Kidney (tissue), 14 donors: ENCODE measurements around the gene REEP2. TPM values are rescaled to one million over a fixed set of nuclear protein-coding genes. Genes with fewer than 3 reads are reported as not detected.

Experiments used
- DNase-seq, 5 donors: peaks; one replicate each; pipeline ENCODE4 v3.0.0-alpha.2; 2013 to 2020
- FAIRE-seq: peaks from 2 replicates; lab custom pipeline; 2012; peaks lifted over from hg19 to GRCh38; lab: Jason Lieb, UNC
- H3K27ac ChIP-seq, 2 donors: one replicate each; pipeline ENCODE4 v1.7.0; 2013; ENCODE audit warnings: low read depth in 2 of 2, low read length in 2 of 2, inconsistent platforms in 1 of 2
- H3K27me3 ChIP-seq: one replicate; pipeline ENCODE4 v1.7.1; 2013; ENCODE audit warnings: low read length, inconsistent platforms; ENCODE audit not compliant: control insufficient read depth, insufficient read depth
- H3K36me3 ChIP-seq, 3 donors: one replicate each; pipeline versions ENCODE4 v1.7.0 to v1.7.1; 2013; ENCODE audit warnings: low read length in 3 of 3, control low read depth in 1 of 3, inconsistent platforms in 1 of 3; ENCODE audit not compliant: insufficient read depth in 3 of 3, control insufficient read depth in 2 of 3
- H3K4me1 ChIP-seq, 3 donors: one replicate each; pipeline versions ENCODE4 v1.7.0 to v1.7.1; 2013; ENCODE audit warnings: low read length in 3 of 3, inconsistent platforms in 1 of 3, low read depth in 1 of 3; ENCODE audit not compliant: control insufficient read depth in 2 of 3, insufficient read depth in 2 of 3
- H3K4me3 ChIP-seq, 3 donors: one replicate each; pipeline versions ENCODE4 v1.7.0 to v1.8.1; 2013; ENCODE audit warnings: low read length in 3 of 3, control low read depth in 1 of 3, inconsistent platforms in 1 of 3
- H3K9ac ChIP-seq, 3 donors: one replicate each; pipeline versions ENCODE4 v1.7.0 to v1.7.1; 2013; ENCODE audit warnings: low read length in 3 of 3, control low read depth in 1 of 3, inconsistent platforms in 1 of 3
- H3K9me3 ChIP-seq, 3 donors: one replicate each; pipeline versions ENCODE4 v1.7.0 to v1.7.1; 2013; ENCODE audit warnings: low read length in 3 of 3, control low read depth in 1 of 3, inconsistent platforms in 1 of 3; ENCODE audit not compliant: control insufficient read depth in 2 of 3, insufficient read depth in 1 of 3
- intact Hi-C: fragments of 100-400 bp; cut with DNase I; formaldehyde crosslinking; loops from one replicate; pipeline ENCODE4 v1.11.1; 2022
- polyA plus RNA-seq: library from polyadenylated mRNA; stranded (reverse); fragments of 350-450 nt; fragmentation: Illumina TruSeq; extraction: RNeasy Lipid Tissue Mini Kit (QIAGEN cat#74804); gene quantifications from one replicate; pipeline ENCODE4 v1.2.3, GENCODE V29; 2014; ENCODE audit warnings: low read depth, low replicate concordance; ENCODE audit not compliant: insufficient read depth
- total RNA-seq: library from RNA; stranded (reverse); fragmentation: NEBNext Ultra II Directional; extraction: Animal tissue kit (Norgen Biotek cat#: 25700); gene quantifications from one replicate; pipeline ENCODE4 v1.2.1, GENCODE V29; 2021
- TF ChIP-seq, protein P1 (sequence below): IDR thresholded peaks from 3 replicates; pipeline ENCODE4 v1.5.1; 2012; ENCODE audit warnings: mild to moderate bottlenecking, moderate library complexity, borderline replicate concordance; ENCODE audit not compliant: insufficient read depth; ENCODE audit errors: extremely low read depth
- donor health status: control.
- donor health status: control.
- donor health status: control.
- donor health status: control.
- donor health status: control.
- donor health status: DM: yes; HTN: yes; CAD: no.
- donor health status: Normal renal cell carcinoma (clear cell type).

The REEP2 gene
- total and polyA plus RNA-seq, 2 donors from 2014 or later = 1.9 to 8.8 TPM

DNA sequence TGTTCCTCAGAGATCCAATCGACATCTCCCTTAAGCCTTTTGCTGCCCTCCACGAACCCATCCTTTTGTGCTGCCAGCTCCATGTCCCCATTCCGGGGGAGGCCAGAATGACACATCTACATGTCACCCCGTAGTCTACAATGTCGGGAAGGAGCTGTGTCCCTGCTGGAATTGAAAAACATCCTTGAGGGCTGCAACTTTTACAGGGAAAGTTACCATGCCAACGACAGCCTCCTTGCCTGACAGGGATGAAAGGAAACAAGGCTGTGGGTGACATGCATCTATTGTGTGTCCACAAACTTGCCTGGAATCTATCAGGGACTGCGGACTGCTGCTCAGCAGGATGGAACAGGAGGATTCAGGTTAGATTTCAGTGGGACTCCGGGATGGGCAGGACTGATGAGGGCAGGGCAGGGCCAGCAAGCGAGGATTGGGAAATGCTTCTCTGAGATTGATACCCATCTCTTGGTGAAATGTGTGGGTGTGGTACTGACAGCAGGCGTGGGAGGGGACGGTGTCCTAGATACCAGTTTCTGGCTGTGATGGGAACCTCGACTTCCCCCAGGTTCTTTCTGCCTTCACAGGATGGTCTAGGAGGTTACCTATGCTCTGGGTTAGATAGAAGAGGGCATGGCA is 51.9 kb downstream of the REEP2 start:
- no peak for FAIRE-seq

DNA sequence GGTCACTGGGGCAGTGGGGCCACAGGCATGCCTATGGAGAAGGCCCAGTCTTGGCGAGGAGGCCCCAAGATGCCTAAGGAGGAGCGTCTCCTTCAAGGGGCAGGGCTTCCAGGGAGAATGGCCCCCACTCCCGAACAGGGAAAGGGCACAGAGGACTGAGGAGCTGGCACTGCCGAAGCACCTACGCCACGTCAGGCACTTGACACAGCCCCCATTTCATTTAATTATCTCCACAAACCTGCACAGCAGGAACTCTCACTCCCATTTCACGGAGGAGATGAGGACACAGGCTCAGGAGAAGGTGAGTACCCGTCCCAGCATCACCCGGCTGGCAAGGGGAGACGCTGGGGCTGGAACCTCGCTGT is 52.4 kb downstream of the REEP2 start:
- FAIRE-seq (no peak), DNase-seq (peak in 1 of 5 donors; percentile 60)
- no peak overlapping the region for H3K27ac ChIP-seq
- peaks cover 0 to 17% (median 4%) of the 10 kb centered on the region in 3 donors for H3K4me1 ChIP-seq
- TF ChIP-seq, protein P1, sequence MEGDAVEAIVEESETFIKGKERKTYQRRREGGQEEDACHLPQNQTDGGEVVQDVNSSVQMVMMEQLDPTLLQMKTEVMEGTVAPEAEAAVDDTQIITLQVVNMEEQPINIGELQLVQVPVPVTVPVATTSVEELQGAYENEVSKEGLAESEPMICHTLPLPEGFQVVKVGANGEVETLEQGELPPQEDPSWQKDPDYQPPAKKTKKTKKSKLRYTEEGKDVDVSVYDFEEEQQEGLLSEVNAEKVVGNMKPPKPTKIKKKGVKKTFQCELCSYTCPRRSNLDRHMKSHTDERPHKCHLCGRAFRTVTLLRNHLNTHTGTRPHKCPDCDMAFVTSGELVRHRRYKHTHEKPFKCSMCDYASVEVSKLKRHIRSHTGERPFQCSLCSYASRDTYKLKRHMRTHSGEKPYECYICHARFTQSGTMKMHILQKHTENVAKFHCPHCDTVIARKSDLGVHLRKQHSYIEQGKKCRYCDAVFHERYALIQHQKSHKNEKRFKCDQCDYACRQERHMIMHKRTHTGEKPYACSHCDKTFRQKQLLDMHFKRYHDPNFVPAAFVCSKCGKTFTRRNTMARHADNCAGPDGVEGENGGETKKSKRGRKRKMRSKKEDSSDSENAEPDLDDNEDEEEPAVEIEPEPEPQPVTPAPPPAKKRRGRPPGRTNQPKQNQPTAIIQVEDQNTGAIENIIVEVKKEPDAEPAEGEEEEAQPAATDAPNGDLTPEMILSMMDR = no peak
- H3K9ac ChIP-seq = peak overlapping the region in 1 of 3 donors; percentile 2
- H3K9me3 ChIP-seq = no peaks in the 10 kb centered on the region
- H3K36me3 ChIP-seq = no peaks in the 10 kb centered on the region
- intact Hi-C loops = no loop called here
- peaks cover 5% of the 10 kb centered on the region for H3K27me3 ChIP-seq
- peak overlapping the region in 2 of 3 donors; percentile 5 to 52 for H3K4me3 ChIP-seq

More for the DNA sequence above, 51.9 kb downstream of the REEP2 start:
- DNase-seq = no peak
- no peak overlapping the region for H3K27ac ChIP-seq
- TF ChIP-seq, protein P1 = no peak
- no peak overlapping the region for H3K9ac ChIP-seq
- no peaks in the 10 kb centered on the region for H3K36me3 ChIP-seq
- H3K4me1 ChIP-seq = peaks cover 0 to 17% (median 4%) of the 10 kb centered on the region in 3 donors
- peaks cover 5% of the 10 kb centered on the region for H3K27me3 ChIP-seq
- intact Hi-C loops = no loop called here
- H3K4me3 ChIP-seq = no peak overlapping the region
- H3K9me3 ChIP-seq = no peaks in the 10 kb centered on the region

- TF ChIP-seq, protein P1 = no peak
- H3K9me3 ChIP-seq = no peaks in the 10 kb centered on the region
- peaks cover 0 to 17% (median 4%) of the 10 kb centered on the region in 3 donors for H3K4me1 ChIP-seq
- peak overlapping the region in 2 of 3 donors; percentile 2 to 46 for H3K9ac ChIP-seq
- intact Hi-C loops = no loop called here
- H3K27me3 ChIP-seq = peaks cover 5% of the 10 kb centered on the region
- FAIRE-seq = no peak
- peak; percentile 85 to 97 (median 88) for DNase-seq
- H3K27ac ChIP-seq = no peak overlapping the region
- peak overlapping the region; percentile 15 to 58 (median 31) for H3K4me3 ChIP-seq
- H3K36me3 ChIP-seq = no peaks in the 10 kb centered on the region
Observed at GRCh38 chr5:138491669-138492559, 53.1 kb downstream of the REEP2 start.
